ENCODE measurements around the gene DIS3L.
"Not testable (repeated sequence)": the region's sequence is repeated elsewhere in the genome, so short reads cannot be mapped to it uniquely, and the experiment has no call there.

The DIS3L gene

DNA sequence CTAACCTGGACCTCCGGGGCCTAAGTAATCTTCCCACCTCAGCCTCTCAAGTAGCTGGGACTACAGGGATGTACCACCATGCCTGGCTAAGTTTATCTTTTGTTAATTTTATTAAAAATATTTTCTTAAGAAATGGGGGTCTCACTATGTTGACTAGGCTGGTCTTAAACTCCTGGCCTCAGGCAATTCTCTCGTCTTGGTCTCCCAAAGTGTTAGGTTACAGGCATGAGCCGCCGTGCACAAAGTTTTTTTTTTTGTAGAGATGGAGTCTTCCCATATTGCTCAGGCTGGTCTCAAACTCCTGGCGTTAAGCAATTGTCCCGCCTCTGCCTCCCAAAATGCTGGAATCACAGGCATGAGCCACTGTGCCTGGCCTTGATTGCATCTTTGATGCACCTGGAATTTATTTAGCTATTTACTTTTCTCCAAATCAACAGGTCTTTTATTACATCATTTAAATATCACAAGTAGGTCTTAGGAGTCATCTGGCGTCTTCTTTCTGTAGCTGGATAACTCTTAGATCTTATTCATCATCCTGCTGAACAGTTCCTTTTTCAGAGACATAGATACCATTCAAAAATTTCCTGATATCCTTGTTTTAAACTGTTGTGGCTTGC lies 85.6 kb downstream of the DIS3L start:
- TF ChIP-seq, protein P1, sequence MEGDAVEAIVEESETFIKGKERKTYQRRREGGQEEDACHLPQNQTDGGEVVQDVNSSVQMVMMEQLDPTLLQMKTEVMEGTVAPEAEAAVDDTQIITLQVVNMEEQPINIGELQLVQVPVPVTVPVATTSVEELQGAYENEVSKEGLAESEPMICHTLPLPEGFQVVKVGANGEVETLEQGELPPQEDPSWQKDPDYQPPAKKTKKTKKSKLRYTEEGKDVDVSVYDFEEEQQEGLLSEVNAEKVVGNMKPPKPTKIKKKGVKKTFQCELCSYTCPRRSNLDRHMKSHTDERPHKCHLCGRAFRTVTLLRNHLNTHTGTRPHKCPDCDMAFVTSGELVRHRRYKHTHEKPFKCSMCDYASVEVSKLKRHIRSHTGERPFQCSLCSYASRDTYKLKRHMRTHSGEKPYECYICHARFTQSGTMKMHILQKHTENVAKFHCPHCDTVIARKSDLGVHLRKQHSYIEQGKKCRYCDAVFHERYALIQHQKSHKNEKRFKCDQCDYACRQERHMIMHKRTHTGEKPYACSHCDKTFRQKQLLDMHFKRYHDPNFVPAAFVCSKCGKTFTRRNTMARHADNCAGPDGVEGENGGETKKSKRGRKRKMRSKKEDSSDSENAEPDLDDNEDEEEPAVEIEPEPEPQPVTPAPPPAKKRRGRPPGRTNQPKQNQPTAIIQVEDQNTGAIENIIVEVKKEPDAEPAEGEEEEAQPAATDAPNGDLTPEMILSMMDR (IDR thresholded peaks at IDR 0.05; ENCODE audit: control extremely low read depth, extremely low read depth, low read depth, missing control alignments), result no peak
- ChIA-PET CTCF (interaction anchor here (1.3 kb wide), 1 partner anchor 9 kb away, joined by 5 read pairs; no protein-coding TSS in a partner anchor), POLR2A (no interaction called here)
- DNase-seq (ENCODE audit: extremely low spot score), result no peak

DNA sequence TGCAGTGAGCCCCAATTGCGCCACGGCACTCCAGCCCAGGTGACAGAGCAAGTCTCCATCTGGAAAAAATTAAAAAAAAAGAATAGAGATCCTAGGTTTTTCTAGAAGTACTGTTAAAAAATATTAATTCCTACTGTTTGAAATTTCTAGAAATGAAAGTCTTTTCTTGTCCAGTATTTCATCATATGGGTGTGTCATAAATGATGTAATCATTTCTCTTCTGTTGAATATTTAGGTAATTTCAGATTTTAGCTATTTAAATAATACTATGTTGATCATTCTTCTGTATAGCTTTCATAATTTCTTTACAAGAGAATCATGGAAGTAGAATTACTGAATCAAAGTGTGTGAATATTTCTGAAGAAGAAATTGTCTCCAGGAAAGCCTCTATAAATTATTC lies 88.0 kb downstream of the DIS3L start:
- POLR2A ChIA-PET; DNase-seq (ENCODE audit: extremely low spot score): not testable (repeated sequence)
- CTCF ChIA-PET, result interaction anchor here (0.6 to 1.3 kb wide), 2 partner anchors 20 to 23 kb away, joined by 3 read pairs; no protein-coding TSS in a partner anchor
